Measurements from ENCODE around the gene ANKS1B. TPM values are rescaled to one million over a fixed set of nuclear protein-coding genes. Genes with fewer than 3 reads are reported as not detected.

The ANKS1B gene
- total RNA-seq, 1 experiment from 2014 or later, result 2.4 TPM

DNA sequence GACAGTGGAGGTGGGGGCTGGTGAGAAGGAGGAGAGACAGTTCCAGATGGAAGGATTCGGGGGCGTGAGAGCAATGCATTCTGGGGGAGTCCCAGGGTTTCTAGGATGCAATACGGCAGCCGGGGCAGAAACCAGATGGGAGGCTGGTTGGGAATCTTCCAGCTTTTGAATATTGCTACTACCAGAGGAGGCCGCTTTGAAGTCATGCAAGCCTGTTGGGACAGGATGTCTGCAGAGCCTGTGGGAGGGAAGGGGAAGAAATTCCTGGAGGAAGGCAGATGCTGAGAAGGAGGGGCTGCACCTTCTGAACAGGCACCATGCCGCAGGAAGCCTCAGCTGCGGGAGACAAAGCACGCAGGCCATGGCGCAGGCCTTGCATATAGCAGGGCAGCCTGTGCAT, 1234.2 kb downstream of the ANKS1B start:
- Histone ChIP-seq H3K4me3 (no peak overlapping the region), H3K27ac (no peak overlapping the region), H3K4me1 (peaks cover 12% of the 10 kb centered on the region), H3K27me3 (no peaks in the 10 kb centered on the region), H3K9me3 (replicated peaks) (no peaks in the 10 kb centered on the region), H3K36me3 (no peaks in the 10 kb centered on the region)
- DNase-seq, result no peak

DNA sequence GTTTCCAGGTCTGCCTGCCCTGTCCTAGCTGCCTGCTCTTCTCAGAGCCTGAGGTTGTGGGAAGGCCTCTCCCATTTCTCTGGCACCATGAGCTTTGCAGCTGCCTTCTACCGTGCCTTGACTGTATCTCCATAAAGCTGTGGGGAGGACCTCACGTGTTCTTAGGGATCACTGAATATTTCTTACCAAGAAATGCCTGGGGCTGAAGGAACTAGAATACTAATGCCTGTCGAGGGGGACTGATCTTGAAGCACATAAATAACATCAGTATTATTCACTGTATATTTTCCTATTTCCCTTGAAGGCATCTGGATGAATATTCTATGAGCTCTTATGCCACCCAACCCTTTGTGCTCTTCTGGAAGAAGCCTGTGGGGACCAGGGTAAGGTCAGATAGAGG, 1236.3 kb downstream of the ANKS1B start:
- DNase-seq, result no peak
- Histone ChIP-seq H3K4me1 (0 out of 2 replicates have a peak, but pooled peaks cover 3% of the 10 kb centered on the region), H3K36me3 (no peaks in the 10 kb centered on the region), H3K27me3 (no peaks in the 10 kb centered on the region), H3K4me3 (no peak overlapping the region), H3K27ac (no peak overlapping the region), H3K9me3 (replicated peaks) (no peaks in the 10 kb centered on the region)

DNA sequence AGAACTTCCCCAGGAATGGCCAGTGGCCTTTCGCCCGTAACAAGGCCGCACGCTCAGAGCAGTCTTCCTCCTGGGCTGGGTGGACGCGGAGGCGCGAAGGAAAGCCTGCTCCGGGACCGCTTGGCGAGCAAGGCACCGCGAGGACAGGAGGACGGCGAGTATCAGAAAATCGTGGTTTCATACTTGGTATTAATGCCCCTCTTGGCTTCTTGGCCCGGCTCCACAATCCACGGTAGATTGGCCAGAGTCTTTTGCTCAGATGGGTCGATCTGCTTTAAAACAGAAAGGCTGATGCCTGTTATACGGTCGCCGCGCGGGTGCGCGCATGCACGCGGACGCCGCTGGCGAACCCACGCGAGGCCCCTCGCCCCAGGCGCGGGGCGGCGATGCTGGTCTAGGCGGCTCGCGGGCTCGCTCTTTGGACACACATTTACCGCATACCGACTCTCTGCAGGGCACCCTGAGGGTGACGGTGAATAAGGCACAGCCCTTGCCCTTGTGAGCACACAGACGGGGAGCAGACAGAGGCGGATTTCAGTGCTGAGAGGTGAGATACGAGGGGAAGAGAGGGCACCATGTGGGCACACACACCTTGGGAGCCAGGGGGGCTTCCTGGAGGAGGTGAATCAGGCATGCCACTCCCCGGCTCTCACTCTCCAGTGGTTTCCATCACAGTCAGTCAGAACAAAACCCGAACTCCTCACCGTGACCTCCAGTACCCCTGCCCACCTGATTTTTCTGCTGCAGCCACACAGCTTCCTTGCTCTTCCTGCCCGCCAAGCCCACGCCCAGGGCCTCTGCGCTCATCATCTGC, 1239.0 kb downstream of the ANKS1B start:
- DNase-seq, result no peak
- H3K4me1 ChIP-seq, result peaks cover 9% of the 10 kb centered on the region
- no peak overlapping the region for H3K27ac ChIP-seq
- H3K36me3 ChIP-seq, result no peaks in the 10 kb centered on the region
- H3K4me3 ChIP-seq, result no peak overlapping the region
- H3K9me3 ChIP-seq (replicated peaks), result no peaks in the 10 kb centered on the region
- H3K27me3 ChIP-seq, result no peaks in the 10 kb centered on the region

DNA sequence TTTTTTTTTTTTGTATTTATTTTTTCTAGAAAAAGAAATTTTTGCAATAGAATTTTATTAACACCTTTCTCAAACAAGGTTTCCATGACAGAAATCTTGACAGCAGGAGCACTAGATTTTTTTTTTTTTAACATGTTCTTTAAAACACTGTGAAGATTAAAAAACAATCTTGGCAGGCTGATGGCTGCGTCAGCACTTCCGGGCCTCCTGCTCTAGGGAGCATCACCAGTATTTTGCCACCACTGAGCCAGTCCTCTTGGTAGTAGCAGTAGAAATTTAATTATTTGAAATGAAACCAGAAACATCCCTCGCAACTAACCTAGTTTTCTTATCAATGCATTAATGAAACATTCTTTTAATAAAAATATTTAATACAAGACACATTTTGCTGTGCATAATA, 1240.1 kb downstream of the ANKS1B start:
- H3K27me3 ChIP-seq, result no peaks in the 10 kb centered on the region
- H3K36me3 ChIP-seq, result no peaks in the 10 kb centered on the region
- H3K4me3 ChIP-seq, result no peak overlapping the region
- H3K9me3 ChIP-seq (replicated peaks), result no peaks in the 10 kb centered on the region
- H3K27ac ChIP-seq, result no peak overlapping the region
- DNase-seq, result no peak
- peaks cover 9% of the 10 kb centered on the region for H3K4me1 ChIP-seq

GRCh38 chr12:98743362-98743953, 1241.3 kb downstream of the ANKS1B start:
- H3K4me3 ChIP-seq, result no peak overlapping the region
- no peaks in the 10 kb centered on the region for H3K9me3 ChIP-seq (replicated peaks)
- DNase-seq, result peak; percentile 17 to 41
- H3K27me3 ChIP-seq, result no peaks in the 10 kb centered on the region
- no peaks in the 10 kb centered on the region for H3K36me3 ChIP-seq
- no peak overlapping the region for H3K27ac ChIP-seq
- peaks cover 9% of the 10 kb centered on the region for H3K4me1 ChIP-seq

DNA sequence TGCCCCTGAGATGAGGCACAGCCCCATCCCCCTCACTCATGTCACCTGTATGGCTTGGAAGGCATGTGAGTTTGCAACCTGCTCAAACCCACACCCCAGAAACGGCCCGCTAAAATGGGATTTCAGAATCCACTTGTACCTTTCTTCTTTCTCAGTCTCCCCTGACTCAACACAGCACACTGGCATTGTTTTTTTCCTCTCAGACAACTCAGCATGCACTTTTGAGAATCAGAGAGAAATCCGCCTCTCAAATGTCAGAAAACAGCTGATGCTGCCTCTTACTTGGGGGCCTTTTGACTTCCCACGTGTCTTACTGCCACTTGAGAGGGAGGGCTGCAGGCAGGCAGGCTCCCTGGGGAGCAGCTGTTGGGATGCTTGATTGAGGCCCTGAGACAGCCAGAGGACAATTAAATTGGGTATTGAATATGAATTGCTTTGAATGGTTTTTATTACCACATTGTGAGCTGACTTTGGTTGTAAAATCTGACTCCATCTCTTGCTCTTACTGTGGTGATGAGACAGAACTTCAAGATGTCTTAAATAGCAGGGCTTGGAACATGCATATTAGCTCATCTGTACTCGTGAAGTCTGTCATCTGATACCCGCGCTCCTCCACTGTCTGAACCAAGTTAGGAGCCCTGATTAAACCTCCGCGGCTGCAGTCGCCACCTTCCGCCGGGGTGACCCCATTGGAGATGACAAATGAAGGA, 1243.0 kb downstream of the ANKS1B start:
- Histone ChIP-seq H3K9me3 (replicated peaks) (no peaks in the 10 kb centered on the region), H3K27ac (no peak overlapping the region)
- peak; percentile 73 to 84 for DNase-seq

GRCh38 chr12:98741196-98741555, 1243.6 kb downstream of the ANKS1B start:
- H3K27ac ChIP-seq, result no peak overlapping the region
- H3K27me3 ChIP-seq, result no peaks in the 10 kb centered on the region
- DNase-seq, result no peak
- H3K4me3 ChIP-seq, result no peak overlapping the region
- H3K9me3 ChIP-seq (replicated peaks), result no peaks in the 10 kb centered on the region
- peaks cover 9% of the 10 kb centered on the region for H3K4me1 ChIP-seq
- no peaks in the 10 kb centered on the region for H3K36me3 ChIP-seq

More for the DNA sequence above, 1243.0 kb downstream of the ANKS1B start:
- Histone ChIP-seq H3K4me3 (no peak overlapping the region), H3K4me1 (peaks cover 9% of the 10 kb centered on the region), H3K27me3 (no peaks in the 10 kb centered on the region), H3K36me3 (no peaks in the 10 kb centered on the region)

- DNase-seq, result no peak
- Histone ChIP-seq H3K4me1 (peaks cover 9% of the 10 kb centered on the region), H3K36me3 (no peaks in the 10 kb centered on the region), H3K4me3 (no peak overlapping the region), H3K27me3 (no peaks in the 10 kb centered on the region), H3K9me3 (replicated peaks) (no peaks in the 10 kb centered on the region), H3K27ac (no peak overlapping the region)
Measured at GRCh38 chr12:98740751-98741150, 1244.0 kb downstream of the ANKS1B start.

DNA sequence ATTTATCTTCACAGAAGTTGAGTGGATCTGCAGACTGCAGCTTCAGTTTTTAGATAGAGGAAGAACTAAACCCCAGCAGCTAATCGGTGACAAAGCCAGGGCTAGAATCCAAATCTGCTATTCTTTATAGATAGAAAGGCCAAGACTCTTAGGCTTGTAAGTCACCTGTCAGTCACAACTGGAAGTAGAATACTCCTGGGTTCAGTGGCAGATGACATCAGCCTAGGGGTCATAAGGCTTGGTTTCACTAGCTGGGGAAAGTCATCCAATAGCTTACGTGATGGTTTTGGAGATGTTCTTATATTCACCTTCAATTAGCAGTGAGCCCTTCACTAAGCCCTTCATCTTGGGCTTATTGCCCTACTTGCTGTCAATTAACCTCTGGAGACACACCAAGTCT, 1246.2 kb downstream of the ANKS1B start:
- DNase-seq, result no peak
- Histone ChIP-seq H3K9me3 (replicated peaks) (no peaks in the 10 kb centered on the region), H3K27me3 (no peaks in the 10 kb centered on the region), H3K4me1 (peaks cover 9% of the 10 kb centered on the region), H3K4me3 (no peak overlapping the region), H3K36me3 (no peaks in the 10 kb centered on the region), H3K27ac (no peak overlapping the region)

- H3K27ac ChIP-seq, result no peak overlapping the region
- no peaks in the 10 kb centered on the region for H3K36me3 ChIP-seq
- no peak overlapping the region for H3K4me3 ChIP-seq
- no peaks in the 10 kb centered on the region for H3K27me3 ChIP-seq
- H3K4me1 ChIP-seq, result peaks cover 9% of the 10 kb centered on the region
- DNase-seq, result no peak
- H3K9me3 ChIP-seq (replicated peaks), result no peaks in the 10 kb centered on the region
Measured at GRCh38 chr12:98738002-98738401, 1246.7 kb downstream of the ANKS1B start.

- no peak for DNase-seq
- H3K9me3 ChIP-seq (replicated peaks), result no peaks in the 10 kb centered on the region
- peaks cover 3% of the 10 kb centered on the region; the same call in 1 of the 2 replicates for H3K36me3 ChIP-seq
- peaks cover 9% of the 10 kb centered on the region for H3K4me1 ChIP-seq
- no peak overlapping the region for H3K27ac ChIP-seq
- no peaks in the 10 kb centered on the region for H3K27me3 ChIP-seq
- no peak overlapping the region for H3K4me3 ChIP-seq
Measured at GRCh38 chr12:98737322-98737712, 1247.4 kb downstream of the ANKS1B start.

GRCh38 chr12:98736352-98737321, 1248.1 kb downstream of the ANKS1B start:
- H3K4me3 ChIP-seq, result no peak overlapping the region
- H3K4me1 ChIP-seq, result peaks cover 6% of the 10 kb centered on the region
- no peak overlapping the region for H3K27ac ChIP-seq
- H3K27me3 ChIP-seq, result no peaks in the 10 kb centered on the region
- H3K9me3 ChIP-seq (replicated peaks), result no peaks in the 10 kb centered on the region
- peaks cover 5% of the 10 kb centered on the region; the same call in 1 of the 2 replicates for H3K36me3 ChIP-seq
- DNase-seq, result no peak

DNA sequence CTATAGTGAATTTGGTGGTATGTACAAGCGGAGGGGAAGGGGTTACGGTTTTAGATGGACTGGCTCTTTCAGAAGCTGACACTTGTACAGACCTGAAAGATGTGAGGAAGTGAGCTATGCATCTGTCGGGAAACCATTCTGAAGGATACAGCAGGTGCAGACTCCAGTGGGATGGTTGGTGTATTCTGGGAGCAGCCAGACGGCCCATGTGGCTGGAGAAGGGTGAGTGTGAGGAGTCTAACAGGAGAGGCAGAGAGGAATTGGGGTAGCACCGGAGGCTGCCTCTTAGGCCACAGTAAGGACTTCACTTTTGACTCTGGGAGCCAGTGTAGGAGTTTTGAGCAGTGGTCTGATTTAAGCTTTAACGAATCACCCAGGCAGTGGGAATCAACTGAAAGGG, 1248.9 kb downstream of the ANKS1B start:
- Histone ChIP-seq H3K4me1 (no peaks in the 10 kb centered on the region), H3K27ac (no peak overlapping the region), H3K27me3 (no peaks in the 10 kb centered on the region), H3K4me3 (no peak overlapping the region), H3K36me3 (peaks cover 10% of the 10 kb centered on the region; the same call in 1 of the 2 replicates), H3K9me3 (replicated peaks) (no peaks in the 10 kb centered on the region)
- peak in 1 of 2 experiments; percentile 42 for DNase-seq

- H3K4me3 ChIP-seq, result no peak overlapping the region
- H3K9me3 ChIP-seq (replicated peaks), result no peaks in the 10 kb centered on the region
- H3K4me1 ChIP-seq, result no peaks in the 10 kb centered on the region
- no peaks in the 10 kb centered on the region for H3K27me3 ChIP-seq
- no peak overlapping the region for H3K27ac ChIP-seq
- H3K36me3 ChIP-seq, result peaks cover 12% of the 10 kb centered on the region; the same call in 1 of the 2 replicates
- no peak for DNase-seq
Measured at GRCh38 chr12:98733667-98734350, 1250.9 kb downstream of the ANKS1B start.

Data from SJCRH30 (cell line).